ENCODE results near the gene ART4.

The ART4 gene

DNA sequence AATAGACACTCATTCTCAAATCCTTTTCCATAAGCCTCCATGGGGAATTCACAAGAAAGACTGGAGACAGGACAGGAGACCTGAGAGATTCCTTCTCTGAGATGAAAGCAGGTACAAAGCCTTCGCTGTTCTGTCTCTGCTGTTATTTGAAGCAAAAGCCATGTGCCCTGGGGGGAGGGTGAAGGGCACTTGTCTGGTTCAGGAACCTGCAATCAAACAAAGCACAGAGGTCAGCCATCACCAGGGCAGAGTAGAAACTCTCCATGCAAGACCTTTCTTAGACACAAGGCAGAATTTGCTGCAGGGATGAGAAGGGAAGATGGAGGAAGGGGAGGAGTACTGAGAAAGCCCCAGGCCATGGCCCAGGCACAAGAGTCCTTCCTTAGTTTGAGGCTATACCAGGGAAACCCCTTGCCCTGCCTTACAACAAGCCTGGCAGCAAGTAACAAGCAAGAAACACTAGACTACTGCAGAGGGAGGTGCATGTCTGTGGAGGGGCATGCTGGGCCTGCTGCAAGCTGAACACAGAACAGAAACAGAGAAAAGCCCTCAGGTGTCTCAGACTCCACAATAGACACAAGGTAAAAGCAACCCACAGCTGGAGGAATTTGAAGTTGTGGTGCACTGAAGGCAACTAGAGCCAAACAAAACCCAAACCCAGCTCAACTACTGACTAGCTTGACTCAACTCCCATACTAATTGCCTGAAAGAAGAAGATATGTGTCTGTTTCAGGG is 7.8 kb upstream of the ART4 start:
- DNase-seq, result no peak

DNA sequence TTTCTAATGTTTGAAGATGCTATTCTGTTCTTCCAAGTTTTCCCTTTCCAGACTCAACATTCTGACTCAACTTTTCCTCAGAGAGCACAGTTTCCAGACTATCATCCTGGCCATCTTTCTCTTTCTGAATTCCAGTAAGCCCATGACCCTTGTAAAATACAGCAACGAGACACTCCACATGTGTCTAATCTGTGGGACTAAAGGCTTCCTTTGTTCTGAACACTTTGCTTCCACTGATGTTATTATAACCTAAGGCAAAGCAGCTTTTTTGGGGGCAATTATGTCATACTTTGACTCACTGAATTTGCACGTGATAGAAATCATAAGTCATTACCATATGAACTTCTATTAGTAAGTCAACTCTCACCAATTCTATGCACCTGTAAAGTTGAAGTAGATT is 6.3 kb upstream of the ART4 start:
- DNase-seq, result no peak

- no peak for DNase-seq
These were observed 3.7 kb upstream of the ART4 start for GRCh38 chr12:14846876-14847580.

DNA sequence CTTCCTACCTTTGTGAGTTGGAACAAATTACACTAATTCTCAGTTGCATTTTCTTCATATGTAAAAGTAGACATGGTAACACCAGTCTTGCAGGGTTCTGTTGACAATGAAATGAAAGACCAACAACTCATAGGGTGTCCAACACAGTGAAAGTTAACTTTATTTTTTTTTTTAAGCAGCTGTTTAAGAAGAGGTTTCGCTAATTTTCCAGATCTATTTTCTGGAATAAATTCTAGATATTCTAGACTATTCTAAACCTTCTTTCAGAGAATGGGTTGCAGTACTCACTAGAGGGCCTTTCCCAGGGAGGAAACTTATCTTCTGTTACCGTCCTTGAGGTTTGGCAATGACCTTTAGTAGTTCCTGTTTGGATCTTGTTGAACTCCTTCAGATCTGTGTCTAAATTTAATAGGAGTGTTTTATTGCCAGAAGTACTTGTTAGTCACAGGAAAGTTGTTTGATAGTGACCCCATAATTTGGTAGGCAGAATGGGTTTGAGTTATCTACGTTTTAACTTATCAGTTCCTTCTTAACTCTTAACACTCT is 2.8 kb upstream of the ART4 start:
- no peak for DNase-seq

DNA sequence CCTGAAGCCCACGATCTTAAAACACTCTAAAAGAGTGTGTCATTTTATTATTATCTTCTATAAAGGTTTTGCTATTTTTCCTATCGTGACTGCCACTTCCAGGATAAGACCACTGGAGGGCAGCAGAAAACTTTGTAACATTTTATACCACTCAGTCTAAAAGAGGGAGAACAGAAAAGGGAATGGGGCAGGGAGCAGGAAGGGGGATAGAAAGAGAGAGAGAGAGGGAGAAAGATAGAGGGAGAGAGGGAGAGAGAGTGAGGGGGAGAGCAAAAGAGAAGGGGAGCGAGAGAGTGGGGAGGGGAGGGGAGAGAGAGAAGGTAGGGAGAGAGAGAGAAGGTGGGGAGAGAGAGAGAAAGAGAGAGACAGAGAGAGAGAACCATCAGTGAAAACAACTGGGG is 2.0 kb upstream of the ART4 start:
- peak; percentile 15 for DNase-seq

GRCh38 chr12:14844401-14844800 is 1.1 kb upstream of the ART4 start:
- no peak for DNase-seq

GRCh38 chr12:14842315-14842714 is 1.0 kb downstream of the ART4 start:
- no peak for DNase-seq

GRCh38 chr12:14841761-14842160 is 1.6 kb downstream of the ART4 start:
- peak; percentile 11 for DNase-seq

DNA sequence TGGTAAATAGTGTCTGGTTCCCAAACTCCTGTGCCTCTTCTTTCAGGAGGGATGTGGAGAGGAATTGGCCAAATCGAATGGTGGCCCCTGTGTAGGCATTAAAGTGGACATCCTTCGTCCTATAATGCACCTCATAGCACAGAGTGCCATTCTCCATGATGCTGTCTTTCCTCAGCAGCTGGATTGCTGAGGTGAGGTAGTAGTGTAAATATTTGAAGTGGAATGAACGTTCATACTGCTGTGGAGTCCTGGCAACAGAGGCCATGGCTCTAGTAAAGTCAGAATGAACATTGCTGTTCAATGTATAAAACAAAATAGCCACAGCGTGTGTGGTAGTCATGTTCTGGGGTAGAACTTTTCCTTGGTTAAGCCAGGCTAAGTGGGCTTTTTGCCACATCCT is 2.7 kb downstream of the ART4 start:
- DNase-seq, result no peak

GRCh38 chr12:14839262-14839661 is 4.1 kb downstream of the ART4 start:
- no peak for DNase-seq

GRCh38 chr12:14836336-14837210 is 6.8 kb downstream of the ART4 start:
- no peak for DNase-seq

DNA sequence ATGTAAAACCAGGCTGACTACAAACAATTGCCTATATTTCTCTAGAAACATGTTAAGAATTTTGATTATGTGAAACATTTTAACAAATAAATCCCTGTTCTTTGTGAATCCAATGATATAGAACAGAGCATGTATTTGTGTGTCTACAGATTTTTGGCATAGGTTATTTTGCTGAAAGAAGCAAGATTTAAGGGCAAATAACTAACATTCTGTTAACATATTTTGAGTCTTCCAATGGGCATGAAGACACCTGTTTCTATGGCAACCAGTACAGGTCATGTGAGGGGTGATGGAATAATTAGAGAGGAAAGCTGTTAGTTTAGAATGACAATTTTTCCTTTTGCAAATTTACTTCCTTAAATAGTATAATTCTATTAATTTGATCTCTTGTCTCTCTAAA is 8.8 kb downstream of the ART4 start:
- DNase-seq, result no peak

- DNase-seq, result no peak
These were observed 9.4 kb downstream of the ART4 start for GRCh38 chr12:14833952-14834351.

DNA sequence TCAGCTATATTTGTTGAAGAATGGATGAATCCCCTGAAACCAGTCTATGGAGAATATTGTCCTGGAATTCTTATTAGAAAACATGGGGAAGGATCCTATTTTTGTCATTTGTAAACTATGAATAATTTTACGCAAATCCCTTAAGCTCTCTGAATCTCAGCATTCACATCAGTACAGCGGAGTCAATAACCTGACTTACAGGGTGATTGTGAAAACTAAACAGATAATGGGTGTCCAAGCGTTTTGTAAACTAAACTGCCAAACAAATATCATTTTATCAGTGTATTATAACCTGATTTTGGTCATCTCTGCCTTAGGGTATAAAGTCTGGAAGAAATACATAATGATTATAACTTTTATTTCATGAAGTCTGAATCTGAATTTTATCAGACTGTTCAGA is 10.0 kb downstream of the ART4 start:
- no peak for DNase-seq

DNA sequence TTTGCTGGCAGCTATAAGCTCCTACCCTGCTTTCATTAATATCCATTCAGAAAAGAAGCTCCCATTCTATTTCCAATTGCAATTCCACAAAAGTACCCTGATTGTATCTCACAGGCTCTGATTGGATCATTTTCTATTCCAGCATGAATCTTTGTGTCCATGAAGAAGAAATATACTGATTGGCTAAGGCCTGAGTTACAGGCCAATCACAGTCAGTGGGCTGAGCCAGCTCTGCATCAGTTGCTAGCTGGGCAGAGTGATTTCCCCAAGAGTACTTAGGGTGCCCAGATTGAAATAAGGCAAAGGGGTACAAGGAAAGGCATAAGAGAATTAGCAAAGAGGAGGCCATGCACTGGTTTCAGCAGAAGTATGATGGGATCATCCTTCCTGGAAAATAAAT is 14.4 kb downstream of the ART4 start:
- DNase-seq, result no peak

DNA sequence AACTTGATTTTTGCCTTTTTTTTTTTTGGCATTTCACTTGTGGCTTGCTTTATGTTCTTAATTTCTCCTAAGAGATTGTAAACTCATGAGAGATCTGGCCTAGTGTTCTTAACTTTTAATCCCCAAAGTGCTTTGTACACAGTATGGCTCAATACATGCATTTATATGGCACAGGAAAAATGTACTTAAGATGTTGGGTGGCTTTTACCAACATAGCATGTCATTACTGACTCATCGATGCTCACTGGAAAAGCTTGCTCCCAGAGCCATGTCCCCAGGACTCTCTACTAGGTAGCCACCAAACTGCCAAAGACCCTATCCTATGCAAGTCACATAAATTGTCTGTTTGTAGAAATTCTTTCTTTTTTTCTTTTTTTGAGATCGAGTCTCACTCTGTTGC is 16.3 kb downstream of the ART4 start:
- DNase-seq, result no peak

GRCh38 chr12:14826491-14826890 is 16.8 kb downstream of the ART4 start:
- no peak for DNase-seq

DNA sequence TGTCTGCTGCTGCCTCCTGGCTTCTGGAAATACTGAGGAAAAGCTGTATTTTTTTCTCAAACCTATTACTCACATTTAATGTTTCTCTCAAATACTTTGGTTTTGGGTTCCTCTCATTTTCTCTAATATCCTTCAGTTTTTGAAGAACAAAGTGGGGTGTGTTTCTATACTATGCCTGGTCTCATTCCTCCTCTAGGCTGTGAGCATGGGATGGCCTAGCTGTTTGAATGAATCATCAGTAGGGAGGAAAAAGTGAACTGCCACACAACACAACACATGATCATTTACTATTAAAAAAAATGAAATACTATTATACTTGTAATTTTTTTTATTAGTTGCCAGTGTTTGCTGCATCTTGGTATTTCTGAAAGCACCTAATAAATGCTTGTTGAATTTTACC is 18.1 kb downstream of the ART4 start:
- DNase-seq, result no peak

GRCh38 chr12:14824012-14824634 is 19.2 kb downstream of the ART4 start:
- DNase-seq, result no peak

GRCh38 chr12:14814014-14814413 is 29.3 kb downstream of the ART4 start, which contains the start of gene SMCO3:
Gene SMCO3 (minus strand): TSS chr12:14814182. CDS start chr12:14806680, 7,502 bp downstream.
- DNase-seq, result no peak

DNA sequence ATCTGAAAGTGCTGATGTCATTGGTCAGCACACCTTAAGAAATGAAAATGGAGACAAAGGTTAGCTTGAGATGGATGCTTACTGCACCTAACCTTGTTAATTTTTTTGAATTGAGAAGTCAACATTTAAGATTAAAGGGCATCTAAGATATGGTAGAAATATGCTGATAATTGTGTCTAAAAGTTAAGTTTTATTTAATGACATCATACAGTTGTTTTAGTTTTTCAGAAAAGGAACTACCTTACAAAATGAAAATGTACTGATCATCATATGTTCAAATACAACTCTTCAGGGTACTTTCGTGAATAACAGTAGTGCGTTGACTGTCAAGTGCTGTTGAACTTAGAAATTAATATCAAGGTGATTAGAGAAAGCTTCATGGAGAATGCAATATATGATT is 31.8 kb downstream of the ART4 start:
- DNase-seq, result no peak

- no peak for DNase-seq
These were observed 32.3 kb downstream of the ART4 start for GRCh38 chr12:14810953-14811483.
